ENCODE data around the gene GOLGA1.
A peak's percentile ranks its signal among the peaks of the same experiment; 100 is the strongest.
"Not testable (repeated sequence)": the region's sequence is repeated elsewhere in the genome, so short reads cannot be mapped to it uniquely, and the experiment has no call there.

GOLGA1 gene

DNA sequence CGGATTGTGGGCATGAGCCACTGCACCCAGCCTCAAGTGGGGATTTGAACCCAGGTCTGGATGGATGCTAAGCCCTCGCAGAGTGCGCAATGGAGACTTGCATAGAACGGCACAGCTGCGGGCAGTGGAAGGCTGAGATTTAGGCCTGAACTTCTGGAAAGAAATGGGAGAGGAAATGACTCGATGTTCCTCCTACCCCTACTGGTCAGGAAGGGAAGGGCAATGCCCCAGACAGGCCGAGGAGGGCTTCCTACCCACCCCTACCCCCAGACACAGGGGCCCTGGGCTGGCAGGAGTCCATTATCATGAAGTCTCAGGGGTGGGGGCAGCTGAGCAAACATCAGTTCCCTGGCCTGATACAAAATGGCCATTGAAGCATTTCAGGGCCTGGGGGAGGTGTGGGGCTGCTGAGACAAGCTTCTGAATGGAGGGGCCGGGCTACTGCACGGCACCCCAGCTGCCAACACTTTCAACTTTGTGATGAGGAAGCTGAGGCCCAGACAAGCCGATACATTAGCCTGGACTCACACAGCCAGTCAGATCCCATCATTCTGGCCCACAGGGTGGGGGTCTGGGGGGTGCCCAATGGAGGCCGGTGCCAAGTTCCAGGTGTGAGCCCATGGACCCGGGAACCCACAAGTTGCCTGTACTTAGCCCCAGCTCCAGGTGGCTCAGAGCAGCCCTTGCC is 101.1 kb downstream of the GOLGA1 start:
- FAIRE-seq (peak; percentile 24), DNase-seq (ENCODE audit: insufficient read length) (no peak)
- TF ChIP-seq TAF1 (IDR thresholded peaks at IDR 0.05; ENCODE audit: borderline replicate concordance, low read depth, low read length) (no peak), POLR2AphosphoS5 (IDR thresholded peaks at IDR 0.05; ENCODE audit: low read depth, low read length) (no peak), POLR2A (IDR thresholded peaks at IDR 0.05; ENCODE audit: low read depth, low read length) (no peak)

GRCh38 chr9:124838567-124839275 is 102.2 kb downstream of the GOLGA1 start:
- DNase-seq (ENCODE audit: insufficient read length); FAIRE-seq: not testable (repeated sequence)

DNA sequence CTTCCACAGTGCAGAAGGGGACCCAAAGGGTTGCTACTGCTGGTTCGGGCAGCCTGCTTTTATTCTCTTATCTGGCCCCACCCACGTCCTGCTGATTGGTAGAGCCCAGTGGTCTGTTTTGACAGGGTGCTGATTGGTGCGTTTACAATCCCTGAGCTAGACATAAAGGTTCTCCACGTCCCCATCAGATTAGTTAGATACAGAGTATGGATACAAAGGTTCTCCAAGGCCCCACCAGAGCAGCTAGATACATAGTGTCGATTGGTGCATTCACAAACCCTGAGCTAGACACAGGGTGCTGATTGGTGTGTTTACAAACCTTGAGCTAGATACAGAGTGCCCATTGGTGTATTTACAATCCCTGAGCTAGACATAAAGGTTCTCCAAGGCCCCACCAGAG is 102.8 kb downstream of the GOLGA1 start:
- not testable (repeated sequence) for DNase-seq (ENCODE audit: insufficient read length); FAIRE-seq

DNA sequence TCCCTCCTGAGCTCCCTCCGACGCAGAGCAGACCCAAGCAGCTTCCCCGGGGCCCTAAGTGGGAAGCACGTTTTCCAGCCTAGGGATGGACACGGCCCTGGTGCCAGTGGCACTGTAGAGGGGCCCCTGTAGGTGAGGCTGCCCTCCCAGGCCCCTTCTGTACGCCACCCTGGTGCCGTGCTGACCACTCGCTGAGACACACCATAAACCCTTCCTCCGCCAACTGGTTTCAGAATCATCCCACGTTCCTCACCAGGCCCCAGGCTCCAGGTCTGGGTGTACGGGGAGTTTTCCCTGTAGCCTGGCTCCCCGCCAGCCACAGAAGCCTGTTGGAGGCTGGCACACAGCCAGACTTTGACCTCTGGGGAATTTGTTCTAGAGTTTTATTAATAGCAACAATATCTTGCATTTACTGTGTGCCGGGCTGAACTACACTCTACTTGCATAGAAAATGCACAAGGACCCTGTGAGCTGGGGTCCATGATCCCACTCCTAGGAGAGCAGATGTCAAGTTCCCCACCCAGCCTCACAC is 105.8 kb downstream of the GOLGA1 start:
- DNase-seq (ENCODE audit: insufficient read length) (no peak), FAIRE-seq (no peak)
- TF ChIP-seq TAF1 (IDR thresholded peaks at IDR 0.05; ENCODE audit: borderline replicate concordance, low read depth, low read length): no peak
- TF ChIP-seq POLR2A (IDR thresholded peaks at IDR 0.05; ENCODE audit: low read depth, low read length): no peak

DNA sequence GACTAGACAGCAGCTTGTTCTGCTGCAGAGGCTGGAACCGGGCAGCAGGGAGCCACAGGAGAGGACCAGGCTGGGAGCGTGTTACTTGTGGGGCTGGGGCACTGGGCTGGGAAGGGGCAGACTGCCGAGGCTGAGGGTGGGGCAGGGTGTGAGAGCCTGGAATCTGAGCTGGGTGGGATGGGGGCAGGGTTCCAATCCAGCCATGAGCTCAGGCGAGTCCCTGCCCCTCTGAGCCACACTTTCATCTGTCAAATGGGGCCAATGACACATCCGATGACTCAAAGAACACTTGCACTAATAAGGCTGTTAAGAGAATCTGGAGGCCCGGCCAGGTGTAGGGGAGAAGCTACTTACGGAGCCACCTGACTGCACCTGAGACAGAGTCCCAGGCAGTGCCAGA is 106.3 kb downstream of the GOLGA1 start:
- no peak for FAIRE-seq

DNA sequence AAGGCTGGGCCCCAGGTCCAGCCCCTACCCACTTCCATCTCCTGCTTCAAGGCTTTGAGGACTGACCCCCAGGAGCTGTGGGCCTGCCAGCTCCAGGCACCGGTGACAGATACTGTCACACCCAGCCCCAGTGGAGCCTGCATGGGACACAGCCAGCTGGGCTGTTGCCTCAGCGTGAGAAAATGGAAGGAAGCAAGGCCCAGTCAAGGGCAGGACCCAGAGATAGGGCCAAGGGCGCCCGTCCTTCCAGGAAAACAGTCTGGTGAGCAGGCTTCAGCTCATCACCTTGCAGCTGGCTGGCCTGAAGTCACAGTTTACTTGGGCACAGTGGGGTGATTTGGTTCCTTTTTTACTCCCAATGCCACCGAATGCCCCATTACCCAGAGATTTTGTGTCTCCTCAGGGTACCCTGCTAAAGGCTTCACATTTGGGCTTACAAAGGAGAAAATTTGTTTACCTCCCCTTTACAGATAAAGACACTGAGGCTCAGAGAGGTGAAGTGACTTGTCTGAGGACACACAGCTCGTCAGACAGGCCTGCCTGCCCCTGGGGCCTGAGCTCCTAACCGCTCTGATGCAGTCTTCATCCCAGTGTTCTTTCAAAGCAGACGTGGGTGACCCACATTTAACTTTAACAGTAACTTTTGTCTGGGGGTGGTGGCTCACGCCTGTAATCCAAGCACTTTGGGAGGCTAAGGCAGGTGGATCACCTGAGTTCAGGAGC is 109.1 kb downstream of the GOLGA1 start:
- FAIRE-seq: no peak
- DNase-seq (ENCODE audit: insufficient read length): no peak
- TF ChIP-seq POLR2A (IDR thresholded peaks at IDR 0.05; ENCODE audit: low read depth, low read length): no peak
- TF ChIP-seq POLR2AphosphoS5 (IDR thresholded peaks at IDR 0.05; ENCODE audit: low read depth, low read length): no peak
- TF ChIP-seq TAF1 (IDR thresholded peaks at IDR 0.05; ENCODE audit: borderline replicate concordance, low read depth, low read length): no peak

More for the DNA sequence above, 106.3 kb downstream of the GOLGA1 start:
- TF ChIP-seq POLR2A (IDR thresholded peaks at IDR 0.05; ENCODE audit: low read depth, low read length): no peak
- TF ChIP-seq POLR2AphosphoS5 (IDR thresholded peaks at IDR 0.05; ENCODE audit: low read depth, low read length): no peak
- TF ChIP-seq TAF1 (IDR thresholded peaks at IDR 0.05; ENCODE audit: borderline replicate concordance, low read depth, low read length): no peak
- DNase-seq (ENCODE audit: insufficient read length): no peak

- no peak for DNase-seq (ENCODE audit: insufficient read length)
- TF ChIP-seq POLR2AphosphoS5 (IDR thresholded peaks at IDR 0.05; ENCODE audit: low read depth, low read length) (no peak), TAF1 (IDR thresholded peaks at IDR 0.05; ENCODE audit: borderline replicate concordance, low read depth, low read length) (no peak), POLR2A (IDR thresholded peaks at IDR 0.05; ENCODE audit: low read depth, low read length) (no peak)
- FAIRE-seq: no peak
Observed at GRCh38 chr9:124830593-124830992, 110.3 kb downstream of the GOLGA1 start.

- TF ChIP-seq POLR2A (IDR thresholded peaks at IDR 0.05; ENCODE audit: low read depth, low read length): no peak
- no peak for DNase-seq (ENCODE audit: insufficient read length)
Observed at GRCh38 chr9:124829334-124829669, 111.6 kb downstream of the GOLGA1 start.

DNA sequence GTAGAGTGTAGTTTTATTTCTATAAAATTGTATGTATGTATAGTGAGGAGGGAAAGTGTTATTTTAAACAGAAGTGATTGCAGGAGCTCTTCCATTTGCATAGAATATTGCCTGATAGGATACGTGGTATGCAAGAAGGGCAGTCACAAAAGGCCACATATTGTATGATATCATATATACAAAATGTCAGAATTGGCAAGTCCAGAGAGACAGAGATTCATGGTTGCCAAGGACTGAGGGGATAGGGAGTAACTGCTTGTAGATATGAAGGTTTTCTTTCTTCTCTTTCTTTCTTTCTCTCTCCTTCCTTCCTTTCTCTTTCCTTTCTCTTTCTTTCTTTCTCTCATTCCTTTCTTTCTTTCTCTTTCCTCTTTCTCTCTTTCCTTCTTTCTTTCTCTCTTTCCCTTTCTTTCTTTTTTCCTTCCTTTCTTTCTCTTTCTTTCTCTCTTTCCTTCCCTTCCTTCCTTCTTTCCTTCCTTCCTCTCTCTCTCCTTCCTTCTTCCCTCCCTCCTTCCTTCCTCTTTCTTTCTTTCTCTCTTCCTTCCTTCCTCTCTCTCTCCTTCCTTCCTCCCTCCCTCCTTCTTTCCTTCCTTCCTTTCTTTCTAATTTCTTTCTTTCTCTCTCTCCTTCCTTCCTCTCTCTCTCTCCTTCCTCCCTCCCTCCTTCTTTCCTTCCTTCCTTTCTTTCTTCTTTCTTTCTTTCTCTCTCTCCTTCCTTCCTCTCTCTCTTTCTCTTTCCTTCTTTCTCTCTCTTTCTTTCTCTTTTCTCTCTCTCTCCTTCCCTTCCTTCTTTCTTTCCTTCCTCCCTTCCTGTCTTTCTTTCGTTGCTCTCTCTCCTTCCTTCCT is 112.2 kb downstream of the GOLGA1 start:
- FAIRE-seq (no peak), DNase-seq (ENCODE audit: insufficient read length) (no peak)
- TF ChIP-seq POLR2A (IDR thresholded peaks at IDR 0.05; ENCODE audit: low read depth, low read length): no peak
- TF ChIP-seq POLR2AphosphoS5 (IDR thresholded peaks at IDR 0.05; ENCODE audit: low read depth, low read length): no peak
- TF ChIP-seq TAF1 (IDR thresholded peaks at IDR 0.05; ENCODE audit: borderline replicate concordance, low read depth, low read length): no peak

More at GRCh38 chr9:124829334-124829669, 111.6 kb downstream of the GOLGA1 start:
- no peak for FAIRE-seq

Measured in GM12892 (cell line).